NCI-H82 treated with DMSO at 0.1 percent for 48 hours (cell line): Measurements from ENCODE around the gene TGM1.
A peak's percentile ranks its signal among the peaks of the same experiment; 100 is the strongest.

ENCODE experiments used
- DNase-seq: peaks from one replicate; lab custom pipeline; 2025; ENCODE audit not compliant: unreplicated experiment; lab: John Stamatoyannopoulos, UW

TGM1 gene

DNA sequence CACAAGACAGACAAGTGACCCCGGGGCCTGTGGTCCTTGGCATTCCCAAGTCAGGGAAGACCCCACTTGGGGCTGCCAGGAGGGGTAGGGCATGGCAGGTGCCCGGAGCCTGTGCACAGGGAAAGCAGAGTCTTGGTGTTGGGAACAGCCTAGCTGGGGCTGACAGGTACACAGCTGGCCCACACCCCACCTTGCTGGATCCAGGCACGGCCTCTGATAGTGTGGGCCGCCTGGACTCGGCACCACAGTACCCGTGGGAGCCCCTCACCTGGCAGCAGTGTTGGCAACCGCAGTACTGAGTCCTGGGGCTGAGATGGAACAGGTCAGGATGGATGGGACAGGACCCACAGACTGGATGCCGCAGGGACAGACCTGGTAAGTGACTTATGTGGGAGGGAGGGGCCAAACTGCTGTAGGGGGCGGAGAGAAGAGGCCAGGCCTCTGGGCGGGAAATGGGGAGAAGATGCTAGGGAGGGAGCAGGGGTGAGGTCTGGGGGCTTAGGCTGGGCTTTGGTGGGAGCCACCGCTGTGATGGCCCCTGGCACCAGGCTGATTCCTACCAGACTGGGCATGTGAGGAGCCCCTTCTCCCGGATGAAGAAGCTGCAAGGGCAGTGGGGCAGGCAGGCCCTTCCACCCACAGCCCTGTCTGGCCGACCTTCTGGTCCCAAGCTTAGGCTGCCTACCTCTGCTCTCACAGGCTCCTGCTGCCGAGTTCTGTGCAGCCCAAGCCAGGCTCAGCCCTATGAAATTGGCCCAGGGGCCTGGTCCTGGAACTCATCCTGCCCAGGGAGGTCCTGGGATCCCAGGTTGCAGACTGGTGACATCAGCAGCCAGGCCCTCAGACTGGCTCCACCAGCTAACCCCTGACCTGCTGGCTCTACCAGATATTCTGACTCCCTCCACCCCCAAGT is at the start of gene TGM1:
TSS of gene TGM1 (minus strand) at position 357 of the 913 bp plus-strand sequence. CDS start 825 bp downstream, outside the sequence.
- no peak for DNase-seq

DNA sequence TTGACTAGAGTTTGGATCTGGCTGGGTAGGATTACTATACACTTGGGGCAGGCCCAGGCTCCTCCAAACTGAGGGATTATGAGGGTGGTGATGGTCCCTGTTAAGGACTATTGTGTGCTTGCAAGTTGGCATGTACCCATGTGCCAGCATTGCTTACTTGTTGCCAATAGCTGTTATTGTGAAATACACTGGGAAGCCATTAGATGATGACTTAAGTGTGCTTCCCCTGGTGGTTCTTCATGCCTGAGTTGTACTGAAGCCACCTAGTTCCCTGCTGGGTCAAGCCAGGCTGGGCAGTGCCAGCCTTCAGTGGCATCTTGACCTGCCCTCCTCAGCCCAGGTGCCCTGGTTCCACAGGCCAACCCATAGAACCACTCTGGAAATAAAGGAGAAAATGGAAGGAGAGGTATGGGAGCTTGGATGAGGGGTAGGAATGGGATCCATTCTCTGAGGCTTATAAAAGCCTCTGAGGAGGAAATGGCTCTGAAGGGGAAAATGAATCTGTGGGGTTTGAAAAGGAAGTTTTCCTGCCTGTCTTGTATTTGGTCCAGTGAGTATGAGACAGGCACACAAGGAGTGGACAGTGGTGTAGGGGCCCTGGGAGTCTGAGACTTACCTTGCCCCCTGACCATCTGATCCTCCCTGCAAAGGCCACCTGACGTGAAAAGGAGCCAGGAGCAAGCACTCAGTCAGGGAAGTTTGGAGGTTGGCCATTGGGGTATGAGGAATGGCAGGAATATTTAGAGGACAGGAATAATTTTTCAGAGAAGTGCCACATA is 49.0 kb upstream of the TGM1 start:
- DNase-seq = no peak

DNA sequence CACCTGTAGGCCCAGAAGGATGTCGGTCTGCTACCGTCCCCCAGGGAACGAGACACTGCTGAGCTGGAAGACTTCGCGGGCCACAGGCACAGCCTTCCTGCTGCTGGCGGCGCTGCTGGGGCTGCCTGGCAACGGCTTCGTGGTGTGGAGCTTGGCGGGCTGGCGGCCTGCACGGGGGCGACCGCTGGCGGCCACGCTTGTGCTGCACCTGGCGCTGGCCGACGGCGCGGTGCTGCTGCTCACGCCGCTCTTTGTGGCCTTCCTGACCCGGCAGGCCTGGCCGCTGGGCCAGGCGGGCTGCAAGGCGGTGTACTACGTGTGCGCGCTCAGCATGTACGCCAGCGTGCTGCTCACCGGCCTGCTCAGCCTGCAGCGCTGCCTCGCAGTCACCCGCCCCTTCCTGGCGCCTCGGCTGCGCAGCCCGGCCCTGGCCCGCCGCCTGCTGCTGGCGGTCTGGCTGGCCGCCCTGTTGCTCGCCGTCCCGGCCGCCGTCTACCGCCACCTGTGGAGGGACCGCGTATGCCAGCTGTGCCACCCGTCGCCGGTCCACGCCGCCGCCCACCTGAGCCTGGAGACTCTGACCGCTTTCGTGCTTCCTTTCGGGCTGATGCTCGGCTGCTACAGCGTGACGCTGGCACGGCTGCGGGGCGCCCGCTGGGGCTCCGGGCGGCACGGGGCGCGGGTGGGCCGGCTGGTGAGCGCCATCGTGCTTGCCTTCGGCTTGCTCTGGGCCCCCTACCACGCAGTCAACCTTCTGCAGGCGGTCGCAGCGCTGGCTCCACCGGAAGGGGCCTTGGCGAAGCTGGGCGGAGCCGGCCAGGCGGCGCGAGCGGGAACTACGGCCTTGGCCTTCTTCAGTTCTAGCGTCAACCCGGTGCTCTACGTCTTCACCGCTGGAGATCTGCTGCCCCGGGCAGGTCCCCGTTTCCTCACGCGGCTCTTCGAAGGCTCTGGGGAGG is 47.9 kb upstream of the TGM1 start, which contains the start of gene LTB4R:
TSS of gene LTB4R (plus strand) at position 857 of the 959 bp plus-strand sequence. CDS start 4,150 bp downstream, outside the sequence.
- no peak for DNase-seq

DNA sequence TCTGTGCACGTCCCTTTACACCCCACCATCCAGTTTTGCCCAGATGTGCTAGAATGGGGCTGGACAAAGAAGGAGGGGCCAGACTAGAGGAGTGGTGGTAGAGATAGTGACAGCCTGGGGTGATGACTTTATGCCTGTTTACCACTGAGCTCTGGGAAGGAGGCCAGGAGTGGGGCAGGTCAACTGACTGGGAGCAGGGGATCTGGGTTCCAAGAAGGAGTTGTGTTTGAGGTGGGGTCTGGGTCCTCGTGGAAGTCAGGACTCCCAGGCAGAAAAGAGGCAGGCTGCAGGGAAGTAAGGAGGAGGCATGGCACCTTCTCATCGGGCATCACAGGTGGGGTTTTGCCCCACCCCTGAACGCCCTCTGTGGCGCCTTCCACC is 47.3 kb upstream of the TGM1 start:
- no peak for DNase-seq

DNA sequence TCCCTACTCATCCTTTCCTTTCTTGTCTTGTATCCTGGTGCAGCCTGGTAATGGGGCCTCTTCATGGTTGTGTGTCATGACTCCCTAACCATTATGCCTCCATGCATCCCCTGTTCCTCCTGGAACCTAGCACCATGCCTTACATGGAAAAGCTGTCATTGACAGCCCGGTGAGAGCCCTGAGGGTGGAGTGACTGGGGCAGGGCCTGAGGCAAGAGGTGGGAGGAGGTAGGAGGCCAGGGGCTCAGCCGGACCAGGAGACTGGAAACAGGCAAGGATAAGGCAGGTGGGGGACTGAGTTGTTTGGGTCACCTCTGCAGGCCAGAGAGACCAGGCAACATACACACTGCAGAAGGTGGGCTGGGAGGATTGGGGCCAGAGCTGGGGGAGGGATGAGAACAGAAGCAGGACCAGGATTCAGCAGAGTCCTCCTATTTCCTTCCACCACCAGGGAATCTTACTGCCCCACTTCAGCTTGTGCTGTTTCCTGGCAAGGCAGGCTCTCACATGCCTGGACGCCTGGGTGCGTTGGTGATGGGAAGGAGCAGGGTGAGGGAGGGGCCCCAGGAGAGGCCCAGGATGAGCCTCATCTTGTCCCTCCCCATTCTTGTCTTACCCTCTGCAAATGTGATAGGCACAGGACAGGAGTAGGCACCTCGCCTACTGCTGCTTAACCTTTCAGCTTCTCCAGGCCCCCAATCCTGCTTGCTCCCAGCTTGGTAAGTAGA is 46.7 kb upstream of the TGM1 start, which contains the start of gene LTB4R2:
TSS of gene LTB4R2 (plus strand) at position 603 of the 727 bp plus-strand sequence. CDS start 525 bp downstream, outside the sequence.
- no peak for DNase-seq

DNA sequence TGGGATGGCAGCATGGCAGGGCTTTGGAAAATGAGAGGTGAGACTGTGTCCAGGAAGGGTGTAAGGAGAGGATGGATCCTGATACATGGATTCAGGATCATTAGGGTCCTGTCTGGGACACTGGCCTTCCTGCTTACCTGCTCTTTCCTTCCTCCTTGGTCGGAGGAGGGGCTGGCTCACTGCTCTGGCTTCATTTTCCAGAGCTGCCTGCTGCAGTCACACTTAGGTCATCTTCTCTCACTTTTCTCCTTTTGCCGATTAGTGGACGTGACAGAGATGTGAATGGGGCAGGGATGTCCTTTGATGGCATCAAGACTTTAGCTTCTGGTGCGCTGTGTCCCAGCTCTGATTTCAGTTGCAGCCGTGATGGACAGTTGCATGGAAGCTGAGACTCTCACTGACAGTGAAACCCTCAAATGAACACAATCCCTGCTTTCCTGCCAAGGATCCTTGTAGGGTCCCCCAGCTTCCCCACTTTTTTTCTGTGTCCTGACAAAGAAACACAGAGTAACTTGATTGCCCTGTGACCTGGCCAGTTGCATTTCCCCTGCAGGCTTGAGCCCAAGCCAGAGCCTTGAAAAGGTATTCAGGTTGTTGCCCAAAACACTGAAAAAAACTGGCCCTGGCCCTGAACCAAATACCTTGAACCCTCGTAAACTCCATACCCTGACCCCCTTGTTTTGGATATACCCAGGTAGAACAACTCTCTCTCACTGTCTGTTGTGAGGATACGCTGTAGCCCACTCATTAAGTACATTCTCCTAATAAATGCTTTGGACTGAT is 45.6 kb upstream of the TGM1 start:
- DNase-seq = no peak

DNA sequence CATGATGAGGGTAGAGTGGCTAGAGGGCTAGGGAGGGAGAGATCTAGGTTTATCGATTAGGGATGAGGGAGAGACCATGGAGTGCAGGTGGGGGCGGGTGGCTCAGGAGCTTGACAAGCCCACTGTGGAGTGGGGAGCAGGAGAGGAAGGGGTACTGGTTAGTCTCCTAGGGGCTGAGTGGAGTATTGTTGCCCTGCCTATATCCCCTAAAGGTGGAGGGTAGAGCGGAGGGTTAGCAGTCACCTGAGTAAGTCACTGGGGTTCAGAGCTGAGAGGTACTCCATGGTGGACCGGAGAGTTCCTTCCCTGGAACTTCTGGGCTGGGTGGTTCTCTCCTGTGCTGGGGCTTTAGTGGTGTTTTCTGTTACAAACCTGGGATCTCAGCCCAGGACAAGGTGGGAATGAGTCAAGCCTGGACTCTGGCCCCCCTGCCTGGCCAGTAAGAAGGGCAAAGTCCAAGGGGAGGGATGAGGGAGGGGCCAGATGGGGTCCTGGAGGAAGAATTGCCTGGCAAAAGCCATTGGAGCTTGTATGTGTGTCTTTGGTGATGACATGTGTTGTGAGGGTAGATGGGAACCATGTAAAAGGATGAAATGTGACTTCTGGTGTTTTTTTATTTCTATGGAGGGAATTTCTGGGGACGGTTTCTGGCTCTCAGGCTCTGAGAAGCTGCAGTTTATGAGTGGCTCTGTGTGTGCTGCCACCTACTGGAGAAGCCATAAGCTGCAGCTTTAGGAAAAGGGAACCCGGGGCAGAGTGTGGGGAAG is 44.8 kb upstream of the TGM1 start, which contains the start of gene CIDEB:
TSS of gene CIDEB (minus strand) at position 403 of the 767 bp plus-strand sequence. CDS start at position 284, 119 bp downstream.
- no peak for DNase-seq

DNA sequence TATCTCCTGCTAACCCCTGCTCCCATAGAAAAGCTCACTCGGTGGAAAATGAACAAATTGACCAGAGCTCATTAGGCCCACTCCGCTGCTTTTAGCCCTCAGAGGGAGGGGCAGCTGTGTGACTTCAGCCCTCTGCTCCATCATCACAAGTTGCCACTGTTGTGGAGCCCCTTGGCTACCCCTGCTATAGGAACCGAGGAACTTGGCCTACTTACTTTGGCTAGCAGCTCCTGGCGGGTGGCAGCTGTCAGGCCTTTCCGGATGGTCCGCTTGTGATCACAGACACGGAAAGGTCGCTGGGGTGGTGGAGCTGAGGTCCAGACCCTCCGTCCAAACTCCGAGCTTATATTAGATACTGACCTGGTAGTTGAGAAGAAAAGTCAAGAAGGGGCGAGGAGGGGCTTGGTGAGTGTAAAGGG is 44.2 kb upstream of the TGM1 start:
- DNase-seq = no peak

DNA sequence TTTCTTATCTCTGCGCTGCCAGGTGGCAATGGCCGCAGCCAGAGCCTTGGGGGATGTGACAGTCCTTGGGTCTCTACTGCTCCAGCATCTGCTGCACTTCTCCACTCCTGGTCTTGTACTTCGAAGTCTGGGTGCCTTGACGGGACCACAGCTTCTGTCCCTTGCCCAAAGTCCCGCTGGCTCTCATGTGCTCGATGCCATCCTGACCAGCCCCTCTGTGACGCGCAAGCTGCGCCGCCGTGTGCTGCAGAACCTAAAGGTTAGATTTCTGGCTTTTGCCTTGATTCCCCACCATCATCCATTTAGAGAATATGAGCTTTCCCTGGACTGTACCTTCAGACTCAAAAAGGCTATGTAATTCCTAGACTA is 41.0 kb upstream of the TGM1 start:
- no peak for DNase-seq

DNA sequence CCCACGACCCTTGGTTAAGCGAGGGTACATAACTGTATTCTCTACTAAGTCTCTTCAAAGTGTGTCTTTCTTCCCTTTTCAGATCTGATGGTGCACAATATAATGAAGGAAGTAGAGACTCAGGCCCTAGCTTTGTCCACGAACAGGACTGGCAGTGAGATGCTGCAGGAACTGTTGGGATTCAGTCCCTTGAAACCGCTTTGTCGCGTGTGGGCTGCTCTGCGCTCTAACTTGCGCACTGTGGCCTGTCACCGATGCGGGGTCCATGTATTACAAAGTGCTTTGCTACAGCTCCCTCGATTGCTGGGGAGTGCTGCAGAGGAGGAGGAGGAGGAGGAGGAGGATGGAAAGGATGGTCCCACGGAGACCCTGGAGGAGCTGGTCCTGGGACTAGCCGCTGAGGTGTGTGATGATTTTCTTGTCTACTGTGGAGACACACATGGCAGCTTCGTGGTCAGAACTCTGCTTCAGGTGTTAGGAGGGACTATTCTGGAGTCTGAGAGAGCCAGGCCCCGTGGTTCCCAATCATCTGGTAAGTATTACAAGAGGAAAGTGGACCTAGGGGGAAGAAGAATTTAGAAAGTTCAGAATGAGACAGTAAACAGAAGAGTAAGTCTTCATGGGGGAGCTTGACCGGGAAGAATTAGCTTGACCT is 37.5 kb upstream of the TGM1 start:
- no peak for DNase-seq

DNA sequence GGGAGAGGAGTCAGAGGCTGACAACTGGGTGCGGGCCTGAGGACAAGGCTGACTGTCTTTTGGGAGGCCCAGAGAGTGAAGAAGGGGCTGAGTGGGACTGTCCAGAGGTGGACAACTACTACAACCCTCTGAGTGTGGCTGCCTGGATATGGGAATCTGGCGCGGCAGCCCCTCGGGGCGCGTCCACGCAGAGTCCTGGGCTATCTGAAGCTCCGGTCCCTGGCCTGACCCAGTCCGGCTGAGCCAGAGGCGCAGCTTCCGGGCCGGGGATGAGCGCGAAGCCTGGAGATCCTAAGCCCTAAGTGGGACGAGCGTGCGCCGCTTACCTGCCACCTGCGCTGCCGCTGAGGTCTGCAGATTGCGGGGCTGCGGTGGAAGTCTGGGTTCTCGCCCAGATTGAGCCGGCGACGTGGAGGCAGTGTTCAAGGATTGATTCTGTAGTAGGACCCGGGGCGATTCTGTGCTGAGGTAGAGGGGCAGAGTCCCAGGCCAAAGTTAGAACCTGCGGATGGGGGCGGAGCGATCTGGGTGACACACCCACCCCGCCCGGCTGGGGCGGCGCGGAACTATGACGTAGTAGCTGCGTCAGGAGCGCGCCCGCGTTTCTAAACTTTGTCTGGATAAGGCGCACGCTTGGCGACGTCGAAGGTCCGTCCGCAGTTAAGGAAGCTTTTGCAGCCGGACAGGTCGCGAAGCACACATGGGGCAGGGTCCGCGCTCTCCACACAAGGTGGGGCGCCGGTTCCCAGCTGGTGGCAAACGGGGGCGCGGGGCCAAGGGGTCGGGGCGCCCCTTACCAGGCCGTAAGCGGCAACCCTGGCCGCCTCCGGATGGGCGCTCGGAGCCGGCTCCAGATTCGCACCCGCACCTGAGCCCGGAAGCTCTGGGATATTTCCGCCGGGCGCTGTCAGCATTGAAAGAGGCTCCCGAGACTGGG is 36.5 kb upstream of the TGM1 start, which contains the start of the genes DHRS1 and NOP9:
TSS of gene DHRS1 (minus strand) at position 526 of the 937 bp plus-strand sequence. CDS start 674 bp downstream, outside the sequence.
TSS of gene NOP9 (plus strand) at position 596 of the 937 bp plus-strand sequence. CDS start at position 701, 105 bp downstream.
- DNase-seq = peak; percentile 51

DNA sequence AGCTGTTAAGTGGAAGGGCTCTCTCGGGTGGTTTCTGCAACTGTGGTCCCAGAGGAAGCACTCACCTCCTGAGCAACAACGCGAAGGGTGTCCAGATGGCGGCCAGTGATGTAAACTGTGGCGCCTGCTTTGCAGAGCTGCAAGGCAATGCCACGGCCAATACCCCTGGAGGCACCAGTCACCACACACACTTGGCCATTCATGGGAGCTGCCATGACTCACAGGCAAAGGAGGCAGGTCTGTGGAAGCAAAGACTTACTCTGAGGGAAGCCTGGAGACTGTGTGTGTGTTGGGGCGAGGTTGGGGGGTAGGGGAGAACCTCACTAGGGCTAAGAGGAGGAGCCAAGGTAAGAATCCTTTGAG is 35.9 kb upstream of the TGM1 start:
- DNase-seq = no peak

DNA sequence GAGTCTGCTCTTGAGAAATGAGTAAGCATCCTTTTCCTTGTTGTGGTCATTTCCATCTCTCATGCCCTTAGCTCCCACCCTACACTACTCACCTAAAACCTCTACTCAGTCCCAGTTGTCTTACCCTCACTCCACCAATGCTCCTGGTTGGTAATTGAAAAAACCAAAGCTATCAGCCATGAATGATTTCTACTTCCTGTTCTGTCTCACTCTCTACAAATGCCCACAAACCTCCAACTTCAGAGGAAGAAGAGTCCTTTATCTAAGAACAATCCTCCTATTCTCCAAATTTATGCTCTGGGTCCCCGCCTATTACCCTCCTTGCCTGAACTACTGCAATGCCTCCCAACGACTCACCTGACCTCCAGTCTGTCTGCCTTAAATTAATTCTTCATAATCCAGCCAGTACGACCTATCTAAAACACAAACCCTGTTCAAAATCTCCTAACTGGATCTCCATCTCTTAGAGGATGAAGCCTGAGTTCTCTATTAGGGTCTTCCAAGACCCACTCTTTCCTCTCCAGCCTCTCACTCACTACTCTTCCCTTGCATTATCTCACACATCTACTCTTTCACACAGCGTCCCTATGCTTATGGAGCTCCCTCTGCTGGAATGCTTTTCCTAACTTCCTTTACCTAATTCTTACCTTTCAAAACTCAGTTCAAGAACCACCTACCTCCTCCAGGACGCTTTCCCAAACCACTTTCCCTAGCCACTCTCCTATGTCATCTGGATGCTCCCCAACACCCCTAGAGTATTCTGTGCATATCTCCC is 34.4 kb upstream of the TGM1 start:
- peak; percentile 2 for DNase-seq

DNA sequence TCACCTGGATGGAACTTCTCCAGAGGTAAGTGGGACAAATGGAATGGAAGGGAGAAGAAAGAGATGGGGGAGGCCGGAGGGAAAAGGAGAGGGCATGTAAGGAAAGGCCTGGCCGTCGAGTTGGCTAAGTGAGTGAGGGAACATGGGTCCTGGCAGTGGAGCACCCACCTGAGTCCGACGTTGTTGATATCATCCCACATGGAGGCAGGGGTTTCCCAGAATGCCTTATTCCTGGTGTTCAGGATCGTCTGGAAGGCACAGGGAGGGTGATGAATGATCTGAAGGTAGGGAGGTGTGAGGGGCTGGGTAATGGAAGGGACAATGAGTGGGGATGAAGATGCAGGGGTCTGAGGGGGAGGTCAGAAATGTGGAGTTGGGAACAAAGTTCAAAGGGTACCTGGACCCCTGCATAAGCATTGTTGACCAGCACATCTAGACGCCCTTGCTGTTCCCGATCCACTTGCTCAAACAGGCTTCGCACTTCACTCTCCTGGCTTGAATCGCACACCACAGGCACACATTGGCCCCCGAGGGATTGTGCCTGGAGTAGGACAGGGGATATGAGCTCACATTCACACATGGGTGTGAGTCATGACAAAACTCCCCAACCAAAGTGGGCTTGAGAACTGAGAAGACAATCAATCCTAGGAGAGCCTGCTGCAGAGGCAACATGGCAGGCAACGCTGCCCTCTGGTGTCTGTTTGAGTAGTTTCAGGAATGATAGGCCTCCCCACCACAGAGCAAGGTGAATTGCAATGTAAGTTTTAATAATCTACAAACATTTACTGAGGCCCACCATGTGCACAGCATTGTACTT is 33.6 kb upstream of the TGM1 start:
- no peak for DNase-seq

DNA sequence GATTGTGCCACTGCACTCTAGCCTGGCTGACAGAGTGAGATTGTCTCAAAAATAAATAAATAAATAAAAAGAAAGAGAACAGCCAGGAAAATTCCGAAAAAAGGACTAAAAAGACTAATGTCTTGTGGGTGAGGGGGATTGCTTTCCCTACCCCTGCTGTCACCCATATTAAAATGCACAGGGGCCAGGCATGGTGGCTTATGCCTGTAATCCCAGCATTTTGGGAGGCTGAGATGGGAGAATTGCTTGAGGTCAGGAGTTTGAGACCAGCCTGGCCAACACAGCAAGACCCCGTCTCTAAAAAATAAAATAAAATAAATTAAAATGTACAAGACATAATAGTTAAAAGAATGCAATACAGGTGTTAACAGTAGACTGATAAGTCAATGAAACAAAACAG is 30.5 kb upstream of the TGM1 start:
- DNase-seq = no peak
